ENCODE measurements around the gene FOXN1. TPM values are rescaled to one million over a fixed set of nuclear protein-coding genes. Genes with fewer than 3 reads are reported as not detected.

FOXN1 gene
- total and polyA plus RNA-seq, 9 donors: 0.04 to 2.1 (median 0.07) TPM; not detected in 6

DNA sequence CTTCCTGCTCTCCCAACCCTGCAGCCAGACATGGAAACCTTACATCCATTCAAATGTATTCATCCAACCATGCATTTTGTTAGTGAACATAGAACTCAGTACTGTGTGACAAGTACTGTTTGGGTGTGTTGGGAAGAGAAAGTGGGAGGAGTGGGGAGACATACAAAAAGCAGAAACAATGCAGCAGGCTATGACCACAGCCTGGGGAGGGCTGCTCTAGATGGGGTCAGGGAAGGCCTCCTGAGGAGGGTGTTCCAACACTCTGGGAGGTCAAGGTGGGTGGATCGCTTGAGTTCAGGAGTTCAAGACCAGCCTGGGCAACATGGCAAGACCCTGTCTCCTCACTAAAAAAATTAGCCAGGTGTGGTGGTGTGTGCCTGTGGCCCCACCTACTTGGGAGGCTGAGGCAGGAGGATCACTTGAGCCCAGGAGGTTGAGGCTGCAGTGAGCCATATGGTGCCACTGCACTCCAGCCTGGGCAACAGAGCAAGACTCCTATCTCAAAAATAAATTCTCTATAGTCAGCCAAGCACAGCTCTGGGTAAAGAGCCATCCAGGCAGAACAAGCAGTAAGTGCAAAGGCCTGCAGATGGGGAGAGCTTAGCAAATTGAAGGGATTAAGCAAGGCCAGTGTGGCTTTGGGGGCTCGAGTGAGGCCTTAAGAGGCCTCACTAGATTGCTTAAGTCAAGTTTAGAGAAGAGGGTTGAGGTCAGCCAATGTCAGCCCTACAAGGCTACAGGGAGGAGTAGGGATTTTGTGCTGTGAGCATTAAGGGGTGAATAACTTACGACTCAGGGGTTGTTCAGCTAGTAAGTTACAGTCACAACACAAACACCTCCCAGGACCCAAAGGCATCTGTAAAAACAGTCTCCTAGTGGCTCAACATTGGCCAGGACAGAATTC lies 27.2 kb upstream of the FOXN1 start:
- no peak for DNase-seq
- no peaks in the 10 kb centered on the region for H3K36me3 ChIP-seq (ENCODE audit: control insufficient read depth, insufficient read depth, low read length)
- no peaks in the 10 kb centered on the region for H3K9me3 ChIP-seq (replicated peaks; ENCODE audit: control insufficient read depth, low read depth, low read length)
- peaks cover 2% of the 10 kb centered on the region for H3K27me3 ChIP-seq (ENCODE audit: control insufficient read depth, insufficient read depth, low read length)
- H3K4me3 ChIP-seq (ENCODE audit: low read length): no peak overlapping the region
- H3K27ac ChIP-seq (ENCODE audit: low read length): no peak overlapping the region
- no peaks in the 10 kb centered on the region for H3K4me1 ChIP-seq (ENCODE audit: control insufficient read depth, insufficient read depth, low read length)
- WGBS (ENCODE audit: insufficient coverage): 11% methylated on average over 1 of the region's 3 CpGs

DNA sequence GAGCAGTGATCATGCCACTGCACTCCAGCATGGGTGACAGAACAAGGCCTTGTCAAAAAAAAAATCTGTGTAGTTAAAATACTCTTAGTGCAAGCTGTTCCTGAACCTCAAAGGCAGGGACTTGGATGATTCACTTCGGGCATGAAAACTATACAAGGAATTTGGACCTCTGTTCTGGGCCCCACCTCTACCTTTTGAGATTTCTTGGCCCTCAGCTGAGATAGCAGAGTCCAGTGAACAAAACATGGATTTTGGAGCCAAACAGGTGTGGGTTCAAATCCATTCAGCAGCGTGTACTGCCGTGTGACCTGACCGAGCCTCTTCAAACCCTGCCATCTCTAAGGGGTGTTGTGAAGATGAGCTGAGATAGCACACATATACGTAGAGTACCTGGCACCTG lies 25.9 kb upstream of the FOXN1 start:
- WGBS (ENCODE audit: insufficient coverage): 76% methylated on average over 5 of the region's 5 CpGs

DNA sequence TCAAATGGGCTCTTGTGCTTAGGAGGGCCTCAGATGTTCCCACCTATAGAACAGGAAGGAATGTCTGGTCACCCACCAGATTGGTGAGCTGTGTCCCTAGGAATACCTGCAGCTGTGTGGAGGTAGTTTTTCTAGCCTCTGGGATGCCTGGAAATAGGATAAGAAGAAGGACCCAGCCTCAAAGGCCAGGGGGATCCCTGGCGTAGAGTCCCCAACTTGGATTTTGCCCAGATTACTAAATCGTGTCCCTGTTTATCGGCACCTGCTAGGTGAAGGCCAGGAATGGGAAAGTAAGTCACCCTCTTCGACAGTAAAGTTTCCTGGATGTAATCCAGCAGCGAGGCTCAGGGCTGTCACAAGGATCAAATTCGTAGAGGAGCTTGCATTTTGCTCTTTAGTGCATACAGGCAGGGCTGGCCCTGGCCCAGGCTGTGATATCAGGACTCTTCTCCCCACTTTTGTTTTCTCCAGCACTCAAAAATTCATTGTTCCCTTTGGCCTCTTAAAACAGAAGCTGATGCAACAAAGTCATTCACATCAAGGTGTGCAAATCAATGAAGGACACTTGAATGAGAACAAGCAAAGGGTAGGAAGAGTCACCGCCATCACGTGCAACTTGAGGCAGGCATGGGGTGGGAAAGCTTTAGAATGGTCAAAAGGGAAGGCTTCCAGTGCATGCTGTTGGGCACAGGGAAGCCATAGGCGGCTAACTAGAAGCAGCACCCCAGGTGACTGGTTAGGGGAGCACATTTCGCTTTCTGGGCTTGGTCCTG lies 25.2 kb upstream of the FOXN1 start:
- DNase-seq: no peak
- Histone ChIP-seq H3K4me1 (ENCODE audit: control insufficient read depth, insufficient read depth, low read length) (no peaks in the 10 kb centered on the region), H3K4me3 (ENCODE audit: low read length) (no peak overlapping the region), H3K27ac (ENCODE audit: low read length) (no peak overlapping the region), H3K9me3 (replicated peaks; ENCODE audit: control insufficient read depth, low read depth, low read length) (no peaks in the 10 kb centered on the region), H3K36me3 (ENCODE audit: control insufficient read depth, insufficient read depth, low read length) (no peaks in the 10 kb centered on the region), H3K27me3 (ENCODE audit: control insufficient read depth, insufficient read depth, low read length) (peaks cover 6% of the 10 kb centered on the region)
- 48% methylated on average over 10 of the region's 10 CpGs for WGBS (ENCODE audit: insufficient coverage)

More for the DNA sequence above, 25.9 kb upstream of the FOXN1 start:
- Histone ChIP-seq H3K36me3 (ENCODE audit: control insufficient read depth, insufficient read depth, low read length) (no peaks in the 10 kb centered on the region), H3K27me3 (ENCODE audit: control insufficient read depth, insufficient read depth, low read length) (peaks cover 9% of the 10 kb centered on the region), H3K4me1 (ENCODE audit: control insufficient read depth, insufficient read depth, low read length) (no peaks in the 10 kb centered on the region), H3K27ac (ENCODE audit: low read length) (no peak overlapping the region), H3K4me3 (ENCODE audit: low read length) (no peak overlapping the region), H3K9me3 (replicated peaks; ENCODE audit: control insufficient read depth, low read depth, low read length) (no peaks in the 10 kb centered on the region)
- no peak for DNase-seq

DNA sequence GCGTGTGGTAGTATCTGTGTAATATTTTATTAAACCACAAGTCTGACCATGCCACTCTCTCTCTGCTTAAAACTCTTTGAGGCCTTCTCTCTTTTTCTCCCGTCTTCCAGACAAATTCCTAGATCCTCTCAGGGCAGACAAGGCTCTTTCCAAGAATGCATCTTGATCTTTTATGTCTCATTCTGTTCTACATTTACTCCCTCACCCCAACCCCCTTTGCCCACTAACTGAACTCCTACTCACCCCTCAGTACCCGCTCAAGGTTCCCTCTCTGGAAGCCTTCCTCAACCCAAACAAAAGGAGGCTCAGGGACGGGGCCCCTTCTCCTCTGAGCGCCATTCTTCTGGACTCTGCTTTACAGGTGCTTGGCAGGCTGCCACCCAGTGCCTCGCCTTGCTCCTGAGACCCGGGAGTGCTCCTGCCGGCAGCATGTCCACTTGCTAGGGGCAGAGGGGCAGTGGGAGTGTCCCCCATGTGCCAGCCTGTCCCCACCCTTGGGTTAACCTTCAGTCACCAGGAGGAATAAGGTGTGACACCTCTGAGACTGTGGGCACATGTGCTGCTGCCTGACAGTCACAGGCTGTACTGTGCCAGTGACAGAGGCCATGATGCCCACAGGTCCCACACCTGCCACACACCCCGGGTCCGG lies 23.5 kb upstream of the FOXN1 start:
- WGBS (ENCODE audit: insufficient coverage): 69% methylated on average over 5 of the region's 10 CpGs
- no peak overlapping the region for H3K27ac ChIP-seq (ENCODE audit: low read length)
- no peaks in the 10 kb centered on the region for H3K9me3 ChIP-seq (replicated peaks; ENCODE audit: control insufficient read depth, low read depth, low read length)
- no peaks in the 10 kb centered on the region for H3K4me1 ChIP-seq (ENCODE audit: control insufficient read depth, insufficient read depth, low read length)
- H3K27me3 ChIP-seq (ENCODE audit: control insufficient read depth, insufficient read depth, low read length): peaks cover 9% of the 10 kb centered on the region
- H3K36me3 ChIP-seq (ENCODE audit: control insufficient read depth, insufficient read depth, low read length): no peaks in the 10 kb centered on the region
- H3K4me3 ChIP-seq (ENCODE audit: low read length): no peak overlapping the region
- DNase-seq: no peak

DNA sequence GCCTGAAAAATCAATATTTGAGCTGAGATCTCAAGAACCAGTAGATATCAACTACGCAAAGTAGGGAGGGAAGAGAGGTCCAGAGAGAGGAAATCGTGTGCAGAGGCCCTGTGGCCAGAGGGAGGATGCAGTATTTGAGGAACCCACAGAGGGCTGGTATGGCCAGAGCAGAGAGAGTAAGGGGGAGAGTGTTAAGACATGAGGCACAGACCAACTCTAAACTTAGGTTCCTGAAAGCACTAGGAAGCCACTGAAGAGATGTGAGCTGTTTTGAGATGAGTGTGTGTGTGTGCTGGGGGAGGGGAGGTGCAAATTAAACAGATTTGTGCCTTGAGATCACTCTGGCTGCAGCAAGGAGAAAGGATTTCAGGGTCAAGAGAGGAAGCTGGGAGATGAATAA lies 21.9 kb upstream of the FOXN1 start:
- Histone ChIP-seq H3K36me3 (ENCODE audit: control insufficient read depth, insufficient read depth, low read length) (no peaks in the 10 kb centered on the region), H3K4me1 (ENCODE audit: control insufficient read depth, insufficient read depth, low read length) (no peaks in the 10 kb centered on the region), H3K9me3 (replicated peaks; ENCODE audit: control insufficient read depth, low read depth, low read length) (no peaks in the 10 kb centered on the region), H3K27me3 (ENCODE audit: control insufficient read depth, insufficient read depth, low read length) (peaks cover 9% of the 10 kb centered on the region), H3K4me3 (ENCODE audit: low read length) (no peak overlapping the region), H3K27ac (ENCODE audit: low read length) (no peak overlapping the region)
- no peak for DNase-seq
- 73% methylated on average over 2 of the region's 2 CpGs for WGBS (ENCODE audit: insufficient coverage)

DNA sequence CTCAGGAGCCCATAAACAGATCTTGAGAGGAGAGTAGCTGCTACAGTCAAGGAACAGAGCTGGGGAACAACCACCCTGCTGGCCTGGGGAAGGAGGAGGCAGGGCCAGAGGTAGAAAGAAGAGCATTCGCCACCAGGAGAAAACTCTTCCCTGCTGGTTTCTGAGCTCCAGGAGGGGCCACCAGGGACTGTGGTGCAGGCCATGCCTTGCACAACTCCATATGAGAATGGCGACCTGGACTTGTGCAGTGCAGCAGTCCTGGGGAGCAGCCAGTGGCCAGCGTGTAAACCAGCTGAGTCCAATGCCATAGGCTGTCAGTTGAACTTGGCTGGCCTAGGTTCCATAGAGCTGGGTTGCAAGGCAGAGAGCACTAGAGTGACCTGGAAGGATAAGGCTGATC lies 21.1 kb upstream of the FOXN1 start:
- Histone ChIP-seq H3K36me3 (ENCODE audit: control insufficient read depth, insufficient read depth, low read length) (no peaks in the 10 kb centered on the region), H3K4me1 (ENCODE audit: control insufficient read depth, insufficient read depth, low read length) (no peaks in the 10 kb centered on the region), H3K27me3 (ENCODE audit: control insufficient read depth, insufficient read depth, low read length) (peaks cover 9% of the 10 kb centered on the region), H3K4me3 (ENCODE audit: low read length) (no peak overlapping the region), H3K9me3 (replicated peaks; ENCODE audit: control insufficient read depth, low read depth, low read length) (no peaks in the 10 kb centered on the region), H3K27ac (ENCODE audit: low read length) (no peak overlapping the region)
- no peak for DNase-seq
- 70% methylated on average over 3 of the region's 3 CpGs for WGBS (ENCODE audit: insufficient coverage)

DNA sequence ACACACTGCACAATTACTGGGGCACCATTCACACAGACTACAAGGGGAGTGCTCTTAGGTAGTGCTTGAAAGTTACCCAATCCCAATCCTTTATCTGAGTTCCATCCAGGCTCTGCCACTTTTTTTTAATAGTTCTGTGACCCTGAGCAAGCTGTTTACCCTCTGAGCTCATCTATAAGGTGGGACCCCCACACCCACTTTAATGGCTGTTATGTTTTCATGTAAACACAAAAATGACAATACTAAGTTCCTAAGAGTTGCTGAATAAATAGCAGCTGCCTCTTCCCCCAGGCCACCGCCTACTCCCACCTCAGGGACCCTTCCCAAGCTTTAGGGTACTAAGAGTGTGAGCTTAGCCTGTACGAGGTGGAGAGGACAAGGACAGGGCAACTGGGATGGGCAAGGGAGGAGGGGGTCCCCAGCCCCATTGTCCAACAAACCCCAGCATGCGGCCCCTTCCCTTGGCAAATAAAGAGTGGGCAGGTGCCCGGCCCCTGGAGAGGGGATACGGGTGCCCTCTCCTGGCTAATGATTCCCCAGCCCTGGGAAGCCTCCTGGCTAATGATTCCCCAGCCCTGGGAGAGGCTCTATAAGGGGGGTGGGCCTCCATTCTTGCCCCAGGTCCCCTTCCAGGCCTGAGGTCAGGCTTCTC lies 18.1 kb upstream of the FOXN1 start:
- DNase-seq: no peak
- WGBS (ENCODE audit: insufficient coverage): 60% methylated on average over 2 of the region's 5 CpGs
- Histone ChIP-seq H3K27me3 (ENCODE audit: control insufficient read depth, insufficient read depth, low read length) (peaks cover 9% of the 10 kb centered on the region), H3K4me3 (ENCODE audit: low read length) (no peak overlapping the region), H3K36me3 (ENCODE audit: control insufficient read depth, insufficient read depth, low read length) (no peaks in the 10 kb centered on the region), H3K9me3 (replicated peaks; ENCODE audit: control insufficient read depth, low read depth, low read length) (no peaks in the 10 kb centered on the region), H3K27ac (ENCODE audit: low read length) (no peak overlapping the region), H3K4me1 (ENCODE audit: control insufficient read depth, insufficient read depth, low read length) (no peaks in the 10 kb centered on the region)

DNA sequence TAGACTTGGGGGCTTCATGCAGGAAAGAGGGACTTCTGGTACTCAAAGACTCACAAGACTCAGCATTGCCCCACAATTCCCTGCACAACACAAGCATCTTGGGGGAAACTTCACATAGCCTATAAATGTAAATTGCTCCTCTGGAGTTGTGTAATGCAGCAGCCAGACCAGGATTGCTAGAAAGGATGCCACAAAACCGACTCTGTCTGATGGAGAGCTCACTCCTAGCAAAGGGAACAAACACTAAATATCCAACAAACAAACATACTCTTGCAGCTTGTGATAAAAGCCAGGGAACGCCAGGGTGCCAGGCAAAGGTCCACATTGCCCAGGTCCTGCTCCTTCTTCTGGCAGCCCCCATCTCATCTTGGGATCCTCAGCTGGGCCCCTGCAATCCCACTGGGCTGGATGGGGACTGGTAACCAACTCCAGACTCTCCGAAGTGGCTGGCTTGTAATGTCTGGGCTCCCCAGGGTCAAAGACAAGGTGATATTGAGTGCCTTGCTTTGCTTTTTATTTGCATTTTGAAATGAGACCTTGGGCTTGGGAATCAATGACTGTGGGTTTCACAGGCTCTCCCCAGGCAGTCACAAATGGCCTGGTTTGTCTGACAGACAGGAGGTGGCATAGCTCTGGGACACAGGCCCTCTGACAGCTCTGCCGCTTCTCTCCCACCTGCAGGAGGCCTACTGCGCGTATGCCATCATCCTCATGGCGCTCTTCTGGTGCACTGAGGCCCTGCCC lies 17.4 kb upstream of the FOXN1 start:
- Histone ChIP-seq H3K4me3 (ENCODE audit: low read length) (no peak overlapping the region), H3K36me3 (ENCODE audit: control insufficient read depth, insufficient read depth, low read length) (no peaks in the 10 kb centered on the region), H3K27me3 (ENCODE audit: control insufficient read depth, insufficient read depth, low read length) (peaks cover 9% of the 10 kb centered on the region), H3K27ac (ENCODE audit: low read length) (no peak overlapping the region), H3K9me3 (replicated peaks; ENCODE audit: control insufficient read depth, low read depth, low read length) (no peaks in the 10 kb centered on the region), H3K4me1 (ENCODE audit: control insufficient read depth, insufficient read depth, low read length) (no peaks in the 10 kb centered on the region)
- WGBS (ENCODE audit: insufficient coverage): 62% methylated on average over 7 of the region's 7 CpGs
- DNase-seq: no peak

DNA sequence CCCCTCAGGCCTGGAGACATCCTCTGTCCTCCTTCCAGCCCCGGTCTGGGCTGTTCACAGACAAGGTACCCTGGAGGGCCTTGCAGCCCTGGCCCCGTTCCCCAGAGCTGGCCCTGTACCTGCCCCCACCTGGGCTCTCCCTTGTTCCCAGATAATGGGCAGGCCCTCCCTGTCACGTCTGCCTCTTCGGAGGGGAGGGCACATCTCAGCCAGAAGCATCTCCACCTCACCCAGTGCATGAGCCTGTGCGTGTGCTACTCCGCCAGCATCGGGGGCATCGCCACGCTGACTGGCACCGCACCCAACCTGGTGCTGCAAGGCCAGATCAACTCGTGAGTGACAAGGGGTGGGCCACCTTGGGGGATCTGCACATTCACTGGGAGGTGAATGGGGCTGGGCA lies 14.9 kb upstream of the FOXN1 start:
- no peaks in the 10 kb centered on the region for H3K36me3 ChIP-seq (ENCODE audit: control insufficient read depth, insufficient read depth, low read length)
- no peak overlapping the region for H3K4me3 ChIP-seq (ENCODE audit: low read length)
- 81% methylated on average over 9 of the region's 11 CpGs for WGBS (ENCODE audit: insufficient coverage)
- no peaks in the 10 kb centered on the region for H3K9me3 ChIP-seq (replicated peaks; ENCODE audit: control insufficient read depth, low read depth, low read length)
- no peaks in the 10 kb centered on the region for H3K4me1 ChIP-seq (ENCODE audit: control insufficient read depth, insufficient read depth, low read length)
- no peak overlapping the region for H3K27ac ChIP-seq (ENCODE audit: low read length)
- peaks cover 3% of the 10 kb centered on the region for H3K27me3 ChIP-seq (ENCODE audit: control insufficient read depth, insufficient read depth, low read length)
- DNase-seq: no peak
